A673 (cell line): ENCODE measurements around the gene PAPOLB.

Source experiments
- EZH2 ChIP-seq: fragments of 200-600 bp; sonication (generic); IDR thresholded peaks from 2 replicates; pipeline ENCODE4 v1.6.1; 2017; ENCODE audit warnings: borderline replicate concordance, low read depth, mild to moderate bottlenecking, mixed read lengths, antibody characterized with exemption, low read length; ENCODE audit not compliant: poor library complexity, severe bottlenecking
- TF ChIP-seq, protein P1 (sequence below): fragments of 300-800, 200-600 bp; sonication (generic); conservative IDR thresholded peaks from 2 replicates; pipeline ENCODE4 v1.5.1; 2017; ENCODE audit warnings: low read depth, mild to moderate bottlenecking, antibody characterized with exemption, low read length, moderate library complexity, mixed read lengths

DNA sequence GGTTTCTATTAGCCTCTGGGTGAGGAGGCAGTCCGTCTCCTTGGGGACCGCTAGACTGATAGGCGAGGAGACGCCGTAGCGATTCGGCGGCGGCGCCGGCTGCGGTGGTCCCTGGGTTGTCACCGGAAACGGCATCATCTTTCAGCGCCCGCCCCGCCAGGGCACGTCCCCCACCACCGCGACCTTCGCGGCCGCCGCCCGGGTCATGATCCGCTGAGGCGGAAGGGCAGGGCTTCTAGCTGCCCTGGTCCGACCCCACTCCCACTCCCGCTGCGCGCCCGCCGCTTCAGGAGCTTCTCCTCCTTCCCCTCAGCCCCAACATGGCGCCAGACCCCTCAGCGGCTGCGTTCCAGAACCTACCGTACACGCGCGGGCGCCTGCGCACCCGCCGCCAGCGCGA lies at the start of gene PAPOLB:
- TF ChIP-seq, protein P1, sequence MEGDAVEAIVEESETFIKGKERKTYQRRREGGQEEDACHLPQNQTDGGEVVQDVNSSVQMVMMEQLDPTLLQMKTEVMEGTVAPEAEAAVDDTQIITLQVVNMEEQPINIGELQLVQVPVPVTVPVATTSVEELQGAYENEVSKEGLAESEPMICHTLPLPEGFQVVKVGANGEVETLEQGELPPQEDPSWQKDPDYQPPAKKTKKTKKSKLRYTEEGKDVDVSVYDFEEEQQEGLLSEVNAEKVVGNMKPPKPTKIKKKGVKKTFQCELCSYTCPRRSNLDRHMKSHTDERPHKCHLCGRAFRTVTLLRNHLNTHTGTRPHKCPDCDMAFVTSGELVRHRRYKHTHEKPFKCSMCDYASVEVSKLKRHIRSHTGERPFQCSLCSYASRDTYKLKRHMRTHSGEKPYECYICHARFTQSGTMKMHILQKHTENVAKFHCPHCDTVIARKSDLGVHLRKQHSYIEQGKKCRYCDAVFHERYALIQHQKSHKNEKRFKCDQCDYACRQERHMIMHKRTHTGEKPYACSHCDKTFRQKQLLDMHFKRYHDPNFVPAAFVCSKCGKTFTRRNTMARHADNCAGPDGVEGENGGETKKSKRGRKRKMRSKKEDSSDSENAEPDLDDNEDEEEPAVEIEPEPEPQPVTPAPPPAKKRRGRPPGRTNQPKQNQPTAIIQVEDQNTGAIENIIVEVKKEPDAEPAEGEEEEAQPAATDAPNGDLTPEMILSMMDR = no peak
- TF ChIP-seq EZH2 = no peak
